Motor neuron (in vitro differentiated cells): ENCODE results near the gene IGSF8. TPM values are rescaled to one million over a fixed set of nuclear protein-coding genes. Genes with fewer than 3 reads are reported as not detected.
A peak's percentile ranks its signal among the peaks of the same experiment; 100 is the strongest.

ENCODE experiments used
- ATAC-seq, 8 experiments: fragments of 200-7000 bp; cut with Tn5 transposase; replicated peaks in 6 of 8; 2 replicates each; pipeline ENCODE4 v1.8.0; 2021; ENCODE audit warnings: mild to moderate bottlenecking in 8 of 8, moderate library complexity in 8 of 8
- H3K27ac ChIP-seq, 2 donors: fragments of 250-450 bp; sonication (Bioruptor Pico); 2 replicates each; pipeline ENCODE4 v1.9.0; 2021; ENCODE audit warnings: antibody characterized with exemption in 2 of 2, mild to moderate bottlenecking in 2 of 2, moderate library complexity in 1 of 2
- H3K4me1 ChIP-seq, 2 donors: fragments of 250-450 bp; sonication (Bioruptor Pico); replicated peaks in 1 of 2; 2 replicates each; pipeline ENCODE4 v1.6.1; 2021; ENCODE audit warnings: antibody characterized with exemption in 2 of 2, mild to moderate bottlenecking in 2 of 2, moderate library complexity in 1 of 2
- H3K4me3 ChIP-seq, 5 donors: fragments of 250-450 bp; sonication (Bioruptor Pico); 2 replicates each; pipeline ENCODE4 v1.9.0; 2021; ENCODE audit warnings: antibody characterized with exemption in 5 of 5, mild to moderate bottlenecking in 5 of 5, moderate library complexity in 4 of 5
- WGBS, 10 experiments: fragments of 450-650 bp; shearing (Covaris generic); methylation state at CpG; one replicate each; pipeline ENCODE4 v1.0.0; 2022; 5-methylcytosine and 5-hydroxymethylcytosine counted together
- in situ Hi-C, 9 experiments: fragments of 400-800 bp; cut with MboI; loops; one replicate each; pipeline ENCODE4 v1.15.0; 2021; ENCODE audit warnings: low sequenced_read_pairs in 9 of 9, low pct_unique_long_range_greater_than_20kb in 2 of 9; ENCODE audit not compliant: unreplicated experiment in 9 of 9
- total RNA-seq, 8 experiments: library from RNA; unstranded; fragments of 300-600 nt; gene quantifications; 2 replicates each; pipeline versions ENCODE4 v1.2.3 to v1.2.4, GENCODE V29; 2022

The IGSF8 gene
- total RNA-seq, 8 experiments from 2014 or later = 18.6 to 47.4 (median 39.4) TPM

- 20 to 90% (median 86%) methylated on average over 1 to 3 of the region's 3 CpGs; no CpG with 5 or more reads in 3 of the 10 experiments for WGBS, 10 experiments
- Histone ChIP-seq H3K27ac (no peak overlapping the region), H3K4me3 (no peak overlapping the region), H3K4me1 (peaks cover 18 to 38% of the 10 kb centered on the region in 2 donors)
- in situ Hi-C loops = no loop called here
- no peak for ATAC-seq
These were observed 49.3 kb downstream of the IGSF8 start for GRCh38 chr1:160049101-160049500.

GRCh38 chr1:160048335-160048734, 50.1 kb downstream of the IGSF8 start:
- peak overlapping the region; percentile 6 to 10 for H3K27ac ChIP-seq
- peak in 4 of 8 experiments; percentile 32 to 57 (median 54) for ATAC-seq
- peaks cover 15 to 31% of the 10 kb centered on the region in 2 donors for H3K4me1 ChIP-seq
- H3K4me3 ChIP-seq = no peak overlapping the region
- in situ Hi-C loops = no loop called here

GRCh38 chr1:160047111-160047991, 51.1 kb downstream of the IGSF8 start:
- Histone ChIP-seq H3K4me1 (peaks cover 8 to 27% of the 10 kb centered on the region in 2 donors), H3K4me3 (no peak overlapping the region), H3K27ac (no peak overlapping the region)
- ATAC-seq = peak in 1 of 8 experiments; percentile 20
- in situ Hi-C loops = no loop called here
- WGBS, 10 experiments = 43 to 100% (median 87%) methylated on average over 1 to 8 of the region's 9 CpGs

- 0 to 39% (median 15%) methylated on average over 2 to 8 of the region's 11 CpGs; no CpG with 5 or more reads in 2 of the 10 experiments for WGBS, 10 experiments
- ATAC-seq = peak; percentile 61 to 94 (median 82)
- H3K4me1 ChIP-seq = peaks cover 8 to 27% of the 10 kb centered on the region in 2 donors
- in situ Hi-C loops = no loop called here
- H3K27ac ChIP-seq = no peak overlapping the region
- no peak overlapping the region for H3K4me3 ChIP-seq
These were observed 51.8 kb downstream of the IGSF8 start for GRCh38 chr1:160046494-160047110.

GRCh38 chr1:160045653-160046052, 52.8 kb downstream of the IGSF8 start:
- Histone ChIP-seq H3K27ac (no peak overlapping the region), H3K4me1 (peaks cover 8 to 27% of the 10 kb centered on the region in 2 donors), H3K4me3 (no peak overlapping the region)
- no peak for ATAC-seq
- in situ Hi-C loops = no loop called here
- 0 to 86% (median 64%) methylated on average over 1 to 2 of the region's 2 CpGs; no CpG with 5 or more reads in 3 of the 10 experiments for WGBS, 10 experiments

GRCh38 chr1:160043543-160043942, 54.9 kb downstream of the IGSF8 start:
- ATAC-seq = no peak
- Histone ChIP-seq H3K4me1 (peaks cover 4 to 19% of the 10 kb centered on the region in 2 donors), H3K4me3 (no peak overlapping the region), H3K27ac (no peak overlapping the region)
- in situ Hi-C loops = no loop called here

Other genes starting within 250 kb of the IGSF8 start
- gene VSIG8, start 236.0 kb downstream of the IGSF8 start, total RNA-seq = under 1 TPM in 3 of 8 experiments, not detected in 5; 0.05 to 0.24 (median 0.15) TPM
- 10 to 100 TPM in 1 of 8 experiments, 1 to 10 TPM in 4, under 1 TPM in 3; 0.50 to 30.7 (median 1.2) TPM for gene CFAP45, start 198.5 kb downstream of the IGSF8 start, total RNA-seq
- 100 to 1,000 TPM in 4 of 8 experiments, 10 to 100 TPM in 3, 1 to 10 TPM in 1; 9.4 to 296 (median 93.0) TPM for gene TAGLN2, start 173.1 kb downstream of the IGSF8 start, total RNA-seq
- 10 to 100 TPM in 2 of 8 experiments, 1 to 10 TPM in 4, under 1 TPM in 2; 0.59 to 16.2 (median 3.4) TPM for gene IGSF9, start 153.0 kb downstream of the IGSF8 start, total RNA-seq
- gene SLAMF9, start 144.4 kb downstream of the IGSF8 start, total RNA-seq = under 1 TPM in 1 of 8 experiments, not detected in 7; 0.43 TPM
- 10 to 100 TPM in 4 of 8 experiments, 1 to 10 TPM in 4; 5.5 to 12.3 (median 10.3) TPM for gene PIGM, start 66.6 kb downstream of the IGSF8 start, total RNA-seq
- gene KCNJ10, start 28.5 kb downstream of the IGSF8 start, total RNA-seq = 1 to 10 TPM in 2 of 8 experiments, under 1 TPM in 6; 0.18 to 3.9 (median 0.50) TPM
- gene KCNJ9, start 17.1 kb downstream of the IGSF8 start, total RNA-seq = 1 to 10 TPM in 5 of 8 experiments, under 1 TPM in 3; 0.18 to 9.5 (median 3.8) TPM
- 10 to 100 TPM in 1 of 8 experiments, 1 to 10 TPM in 4, under 1 TPM in 3; 0.54 to 53.5 (median 1.2) TPM for gene ATP1A2, start 17.1 kb upstream of the IGSF8 start, total RNA-seq
- under 1 TPM in 6 of 8 experiments, not detected in 2; 0.17 to 0.57 (median 0.21) TPM for gene ATP1A4, start 53.0 kb upstream of the IGSF8 start, total RNA-seq
- under 1 TPM in 7 of 8 experiments, not detected in 1; 0.16 to 0.81 (median 0.21) TPM for gene CASQ1, start 92.0 kb upstream of the IGSF8 start, total RNA-seq
- gene PEA15, start 106.8 kb upstream of the IGSF8 start, total RNA-seq = 100 to 1,000 TPM in 2 of 8 experiments, 10 to 100 TPM in 6; 26.4 to 322 (median 66.3) TPM
- 100 to 1,000 TPM in 6 of 8 experiments, 10 to 100 TPM in 2; 81.9 to 232 (median 129) TPM for gene DCAF8, start 163.9 kb upstream of the IGSF8 start, total RNA-seq
- 10 to 100 TPM; 27.4 to 55.5 (median 41.3) TPM for gene PEX19, start 186.5 kb upstream of the IGSF8 start, total RNA-seq
- gene COPA, start 244.6 kb upstream of the IGSF8 start, total RNA-seq = 100 to 1,000 TPM; 134 to 326 (median 200) TPM
- gene NCSTN, start 244.8 kb upstream of the IGSF8 start, total RNA-seq = 10 to 100 TPM; 44.0 to 94.2 (median 68.4) TPM